Stomach (tissue), 4 donors: Measurements from ENCODE around the gene ZDHHC17.

Experiments used
- EP300 ChIP-seq: sonication (generic); formaldehyde crosslinking; IDR thresholded peaks from one replicate; pipeline ENCODE4 v1.6.1; 2017; ENCODE audit warnings: antibody characterized with exemption
- POLR2A ChIP-seq, 4 donors: fragments of 450-650 bp; IDR thresholded peaks; one replicate each; pipeline ENCODE4 v1.6.1; 2016; ENCODE audit warnings: antibody characterized with exemption in 4 of 4, control low read depth in 2 of 4, mild to moderate bottlenecking in 1 of 4, moderate library complexity in 1 of 4
- POLR2AphosphoS5 ChIP-seq, 3 donors: sonication (generic); formaldehyde crosslinking; IDR thresholded peaks; one replicate each; pipeline ENCODE4 v1.6.1; 2016; ENCODE audit warnings: antibody characterized with exemption in 3 of 3
- TF ChIP-seq, protein P1 (sequence below), 7 experiments: fragments of 450-650 bp in 4 of 7; fragments of 200-600 bp in 3 of 7; sonication (generic) in 3 of 7; IDR thresholded peaks; one replicate each; pipeline ENCODE4 v1.5.1; 2016 to 2019; ENCODE audit warnings: antibody characterized with exemption in 7 of 7, control low read depth in 2 of 7, mild to moderate bottlenecking in 1 of 7

DNA sequence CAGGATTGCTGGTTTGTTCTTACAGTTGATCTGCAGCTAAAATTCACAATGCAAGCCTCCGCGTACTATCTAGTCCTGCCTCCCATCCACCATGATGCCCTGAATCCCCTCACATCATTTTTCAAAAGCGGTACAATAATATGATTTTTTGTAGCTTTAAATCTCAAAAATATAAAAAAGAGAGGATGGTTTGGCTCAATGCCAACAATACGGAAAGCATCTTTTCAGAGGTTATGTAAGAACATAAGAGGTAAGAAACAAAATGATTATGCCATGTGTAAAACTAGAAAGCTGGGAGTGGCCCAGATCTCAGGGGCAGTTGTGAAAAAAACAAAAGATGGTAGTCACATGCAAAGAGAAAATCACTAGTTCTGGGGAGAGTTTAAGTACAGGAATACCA is 24.0 kb upstream of the ZDHHC17 start:
- TF ChIP-seq EP300 (no peak), POLR2A (IDR thresholded peaks at IDR 0.05) (no peak), POLR2AphosphoS5 (IDR thresholded peaks at IDR 0.05) (no peak)
- TF ChIP-seq, protein P1, sequence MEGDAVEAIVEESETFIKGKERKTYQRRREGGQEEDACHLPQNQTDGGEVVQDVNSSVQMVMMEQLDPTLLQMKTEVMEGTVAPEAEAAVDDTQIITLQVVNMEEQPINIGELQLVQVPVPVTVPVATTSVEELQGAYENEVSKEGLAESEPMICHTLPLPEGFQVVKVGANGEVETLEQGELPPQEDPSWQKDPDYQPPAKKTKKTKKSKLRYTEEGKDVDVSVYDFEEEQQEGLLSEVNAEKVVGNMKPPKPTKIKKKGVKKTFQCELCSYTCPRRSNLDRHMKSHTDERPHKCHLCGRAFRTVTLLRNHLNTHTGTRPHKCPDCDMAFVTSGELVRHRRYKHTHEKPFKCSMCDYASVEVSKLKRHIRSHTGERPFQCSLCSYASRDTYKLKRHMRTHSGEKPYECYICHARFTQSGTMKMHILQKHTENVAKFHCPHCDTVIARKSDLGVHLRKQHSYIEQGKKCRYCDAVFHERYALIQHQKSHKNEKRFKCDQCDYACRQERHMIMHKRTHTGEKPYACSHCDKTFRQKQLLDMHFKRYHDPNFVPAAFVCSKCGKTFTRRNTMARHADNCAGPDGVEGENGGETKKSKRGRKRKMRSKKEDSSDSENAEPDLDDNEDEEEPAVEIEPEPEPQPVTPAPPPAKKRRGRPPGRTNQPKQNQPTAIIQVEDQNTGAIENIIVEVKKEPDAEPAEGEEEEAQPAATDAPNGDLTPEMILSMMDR (IDR thresholded peaks at IDR 0.05), result no peak
